ENCODE results near the gene KCTD10. TPM values are rescaled to one million over a fixed set of nuclear protein-coding genes. Genes with fewer than 3 reads are reported as not detected.

KCTD10 gene
- total and polyA plus RNA-seq, 10 of the 15 experiments (the other 5 are each of a cell fraction or from before 2014, with no cell fraction given) = 5.6 to 52.0 (median 34.2) TPM

DNA sequence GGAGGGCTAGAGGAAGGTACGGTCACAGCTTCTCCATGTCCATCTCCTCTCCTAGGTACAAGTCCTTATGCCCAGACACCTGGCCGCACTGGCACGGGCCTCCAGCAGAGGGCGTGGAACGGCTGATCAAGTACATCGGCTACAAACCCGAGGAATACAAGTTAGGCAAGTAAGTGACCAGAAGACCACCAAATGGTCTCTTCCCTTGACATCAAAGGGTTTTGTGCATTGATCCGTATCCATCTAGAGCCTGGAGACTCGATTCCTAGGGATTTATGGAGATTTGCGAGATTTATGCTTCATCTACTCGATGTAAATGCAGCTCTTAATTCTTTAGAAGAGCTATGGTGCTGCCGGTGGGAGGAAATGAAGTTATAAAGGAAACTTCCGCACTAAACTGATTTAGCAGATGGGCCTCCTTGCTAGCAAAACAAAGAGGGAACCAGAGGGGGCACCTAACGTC lies 44.2 kb downstream of the KCTD10 start (continued):
- TF ChIP-seq, protein P1, sequence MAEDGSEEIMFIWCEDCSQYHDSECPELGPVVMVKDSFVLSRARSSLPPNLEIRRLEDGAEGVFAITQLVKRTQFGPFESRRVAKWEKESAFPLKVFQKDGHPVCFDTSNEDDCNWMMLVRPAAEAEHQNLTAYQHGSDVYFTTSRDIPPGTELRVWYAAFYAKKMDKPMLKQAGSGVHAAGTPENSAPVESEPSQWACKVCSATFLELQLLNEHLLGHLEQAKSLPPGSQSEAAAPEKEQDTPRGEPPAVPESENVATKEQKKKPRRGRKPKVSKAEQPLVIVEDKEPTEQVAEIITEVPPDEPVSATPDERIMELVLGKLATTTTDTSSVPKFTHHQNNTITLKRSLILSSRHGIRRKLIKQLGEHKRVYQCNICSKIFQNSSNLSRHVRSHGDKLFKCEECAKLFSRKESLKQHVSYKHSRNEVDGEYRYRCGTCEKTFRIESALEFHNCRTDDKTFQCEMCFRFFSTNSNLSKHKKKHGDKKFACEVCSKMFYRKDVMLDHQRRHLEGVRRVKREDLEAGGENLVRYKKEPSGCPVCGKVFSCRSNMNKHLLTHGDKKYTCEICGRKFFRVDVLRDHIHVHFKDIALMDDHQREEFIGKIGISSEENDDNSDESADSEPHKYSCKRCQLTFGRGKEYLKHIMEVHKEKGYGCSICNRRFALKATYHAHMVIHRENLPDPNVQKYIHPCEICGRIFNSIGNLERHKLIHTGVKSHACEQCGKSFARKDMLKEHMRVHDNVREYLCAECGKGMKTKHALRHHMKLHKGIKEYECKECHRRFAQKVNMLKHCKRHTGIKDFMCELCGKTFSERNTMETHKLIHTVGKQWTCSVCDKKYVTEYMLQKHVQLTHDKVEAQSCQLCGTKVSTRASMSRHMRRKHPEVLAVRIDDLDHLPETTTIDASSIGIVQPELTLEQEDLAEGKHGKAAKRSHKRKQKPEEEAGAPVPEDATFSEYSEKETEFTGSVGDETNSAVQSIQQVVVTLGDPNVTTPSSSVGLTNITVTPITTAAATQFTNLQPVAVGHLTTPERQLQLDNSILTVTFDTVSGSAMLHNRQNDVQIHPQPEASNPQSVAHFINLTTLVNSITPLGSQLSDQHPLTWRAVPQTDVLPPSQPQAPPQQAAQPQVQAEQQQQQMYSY (CRISPR knock-in tag; IDR thresholded peaks at IDR 0.05) = no peak
- TF ChIP-seq RAD21 (IDR thresholded peaks at IDR 0.05; ENCODE audit: insufficient read depth, low read depth, low read length) (peak; percentile 46), RFX5 (IDR thresholded peaks at IDR 0.05; ENCODE audit: low read depth, low read length) (no peak), CHD1 (IDR thresholded peaks at IDR 0.05; ENCODE audit: low read depth, low read length) (no peak), CUX1 (IDR thresholded peaks at IDR 0.05; ENCODE audit: insufficient replicate concordance, low read depth, low read length) (no peak)
